GM23338 (cell line): Measurements from ENCODE around the gene LATS2. TPM values are rescaled to one million over a fixed set of nuclear protein-coding genes. Genes with fewer than 3 reads are reported as not detected.

ENCODE experiments used
- ATAC-seq: fragments of 200-7000 bp; cut with Tn5 transposase; 3 replicates; pipeline ENCODE4 v1.9.1; 2020
- DNase-seq: peaks from one replicate; pipeline ENCODE4 v3.0.0-alpha.2; 2015; ENCODE audit warnings: low spot score
- H2AFZ ChIP-seq: fragments of 200-600 bp; sonication (generic); 2 replicates; pipeline ENCODE4 v1.8.0; 2016; ENCODE audit warnings: antibody characterized with exemption, mild to moderate bottlenecking, moderate library complexity
- H3F3A ChIP-seq: fragments of 200-600 bp; sonication (generic); replicated peaks from 2 replicates; pipeline ENCODE4 v1.8.0; 2017; ENCODE audit warnings: antibody characterized with exemption, mixed run types, low read depth
- H3K27ac ChIP-seq: fragments of 200-600 bp; sonication (generic); 2 replicates; pipeline ENCODE4 v1.6.1; 2016; ENCODE audit warnings: low read depth
- H3K27me3 ChIP-seq: fragments of 200-600 bp; sonication (generic); 2 replicates; pipeline ENCODE4 v1.8.0; 2016; ENCODE audit warnings: mild to moderate bottlenecking, mixed run types, moderate library complexity; ENCODE audit not compliant: insufficient read depth
- H3K36me3 ChIP-seq: fragments of 200-600 bp; sonication (generic); 2 replicates; pipeline ENCODE4 v1.8.0; 2016; ENCODE audit warnings: mild to moderate bottlenecking; ENCODE audit not compliant: insufficient read depth
- H3K4me1 ChIP-seq: fragments of 200-600 bp; sonication (generic); 2 replicates; pipeline ENCODE4 v1.8.0; 2016; ENCODE audit warnings: mild to moderate bottlenecking, moderate library complexity; ENCODE audit not compliant: insufficient read depth
- H3K4me2 ChIP-seq: fragments of 200-600 bp; sonication (generic); 2 replicates; pipeline ENCODE4 v1.7.1; 2017; ENCODE audit warnings: mixed run types
- H3K4me3 ChIP-seq: fragments of 200-600 bp; sonication (generic); 2 replicates; pipeline ENCODE4 v1.6.1; 2016; ENCODE audit warnings: mixed run types
- H3K79me2 ChIP-seq: fragments of 200-600 bp; sonication (generic); replicated peaks from 2 replicates; pipeline ENCODE4 v1.8.0; 2017; ENCODE audit warnings: mild to moderate bottlenecking; ENCODE audit not compliant: insufficient read depth
- H3K9me2 ChIP-seq: fragments of 200-600 bp; sonication (generic); 2 replicates; pipeline ENCODE4 v1.8.0; 2017; ENCODE audit not compliant: insufficient read depth
- H4K20me1 ChIP-seq: fragments of 200-600 bp; sonication (generic); replicated peaks from 2 replicates; pipeline ENCODE4 v1.8.0; 2017; ENCODE audit warnings: mild to moderate bottlenecking; ENCODE audit not compliant: insufficient read depth
- H3K27ac Mint-ChIP-seq: 2 replicates; pipeline ENCODE4 v1.8.0; 2020; ENCODE audit warnings: inconsistent platforms, mild to moderate bottlenecking, moderate library complexity, mixed read lengths
- H3K27me3 Mint-ChIP-seq: 3 replicates; pipeline ENCODE4 v1.8.0; 2022; ENCODE audit warnings: low read depth, mild to moderate bottlenecking, moderate library complexity, mixed read lengths, inconsistent platforms; ENCODE audit not compliant: insufficient read depth, poor library complexity
- H3K36me3 Mint-ChIP-seq: 3 replicates; pipeline ENCODE4 v1.8.0; 2021; ENCODE audit warnings: low read depth, mild to moderate bottlenecking, inconsistent platforms, moderate library complexity, mixed read lengths
- H3K4me1 Mint-ChIP-seq: 3 replicates; pipeline ENCODE4 v1.8.0; 2020; ENCODE audit warnings: mild to moderate bottlenecking, inconsistent platforms, mixed read lengths
- H3K4me3 Mint-ChIP-seq: 3 replicates; pipeline ENCODE4 v1.8.0; 2021; ENCODE audit warnings: moderate library complexity, mild to moderate bottlenecking, inconsistent platforms, mixed read lengths
- H3K9me3 Mint-ChIP-seq: 3 replicates; pipeline ENCODE4 v1.8.0; 2020; ENCODE audit warnings: moderate library complexity, mild to moderate bottlenecking, inconsistent platforms, mixed read lengths
- CREB1 ChIP-seq: fragments of 250-450 bp; sonication (Bioruptor Pico); IDR thresholded peaks from 2 replicates; pipeline ENCODE4 v1.5.0; 2020; ENCODE audit warnings: low read depth, mild to moderate bottlenecking, moderate library complexity
- EZH2 ChIP-seq: fragments of 200-600 bp; sonication (generic); IDR thresholded peaks from one replicate; pipeline ENCODE4 v1.8.0; 2017; ENCODE audit warnings: antibody characterized with exemption, mild to moderate bottlenecking, low read depth; ENCODE audit not compliant: unreplicated experiment
- JUNB ChIP-seq: IDR thresholded peaks from one replicate; pipeline ENCODE4 v1.6.1; 2016; ENCODE audit warnings: antibody characterized with exemption; ENCODE audit not compliant: unreplicated experiment
- POLR2AphosphoS5 ChIP-seq: IDR thresholded peaks from 2 replicates; pipeline ENCODE4 v1.6.1; 2016; ENCODE audit warnings: antibody characterized with exemption, low read depth
- STAT1 ChIP-seq: IDR thresholded peaks from one replicate; pipeline ENCODE4 v1.6.1; 2016; ENCODE audit warnings: antibody characterized with exemption; ENCODE audit not compliant: unreplicated experiment
- ZNF114 ChIP-seq: fragments of 250-450 bp; sonication (Bioruptor Pico); IDR thresholded peaks from 2 replicates; pipeline ENCODE4 v1.5.0; 2020; ENCODE audit warnings: mild to moderate bottlenecking, moderate library complexity
- polyA plus RNA-seq: library from polyadenylated mRNA; unstranded; fragments of >200 nt; fragmentation: Nextera tagmentation; extraction: Ambion mirVana; gene quantifications from 2 replicates; pipeline ENCODE4 v1.2.1, GENCODE V29; 2016
- total RNA-seq: library from RNA; depleted of rRNA; stranded (reverse); fragments of >200 nt; shearing (Covaris generic); gene quantifications from 2 replicates; pipeline ENCODE4 v1.2.3, GENCODE V29; 2014
- TF ChIP-seq, protein P1 (sequence below): IDR thresholded peaks from one replicate; pipeline ENCODE4 v1.6.1; 2018; ENCODE audit warnings: antibody characterized with exemption; ENCODE audit not compliant: unreplicated experiment
- TF ChIP-seq, protein P2 (sequence below), 2 experiments: fragments of 200-600 bp in 1 of 2; sonication (generic) in 1 of 2; conservative IDR thresholded peaks; 2 replicates each; pipeline versions ENCODE4 v1.5.1 to v1.6.1; 2016 to 2017; ENCODE audit warnings: antibody characterized with exemption in 2 of 2, low read depth in 2 of 2, mild to moderate bottlenecking in 2 of 2, moderate library complexity in 1 of 2
- TF ChIP-seq, protein P3 (sequence below): IDR thresholded peaks from 2 replicates; pipeline ENCODE4 v1.6.1; 2016; ENCODE audit warnings: antibody characterized with exemption

Gene LATS2
- total and polyA plus RNA-seq, 2 experiments from 2014 or later = 10.5 to 25.4 TPM

DNA sequence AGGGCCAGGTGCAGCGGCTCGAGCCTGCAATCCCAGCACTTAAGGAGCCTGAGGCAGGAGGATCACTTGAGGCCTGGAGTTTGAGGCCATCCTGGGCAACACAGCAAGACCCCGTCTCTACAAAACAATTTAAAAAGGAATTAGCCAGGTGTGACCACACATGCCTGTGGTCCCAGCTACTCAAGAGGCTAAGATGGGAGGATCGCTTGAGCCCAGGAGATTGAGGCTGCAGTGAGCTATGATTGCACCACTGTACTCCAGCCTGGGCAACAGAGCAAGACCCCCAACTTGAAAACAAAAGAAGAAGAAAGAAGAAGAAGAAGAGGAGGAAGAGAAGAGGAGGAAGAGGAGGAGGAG lies 47.7 kb downstream of the LATS2 start (continued):
- TF ChIP-seq, protein P1, sequence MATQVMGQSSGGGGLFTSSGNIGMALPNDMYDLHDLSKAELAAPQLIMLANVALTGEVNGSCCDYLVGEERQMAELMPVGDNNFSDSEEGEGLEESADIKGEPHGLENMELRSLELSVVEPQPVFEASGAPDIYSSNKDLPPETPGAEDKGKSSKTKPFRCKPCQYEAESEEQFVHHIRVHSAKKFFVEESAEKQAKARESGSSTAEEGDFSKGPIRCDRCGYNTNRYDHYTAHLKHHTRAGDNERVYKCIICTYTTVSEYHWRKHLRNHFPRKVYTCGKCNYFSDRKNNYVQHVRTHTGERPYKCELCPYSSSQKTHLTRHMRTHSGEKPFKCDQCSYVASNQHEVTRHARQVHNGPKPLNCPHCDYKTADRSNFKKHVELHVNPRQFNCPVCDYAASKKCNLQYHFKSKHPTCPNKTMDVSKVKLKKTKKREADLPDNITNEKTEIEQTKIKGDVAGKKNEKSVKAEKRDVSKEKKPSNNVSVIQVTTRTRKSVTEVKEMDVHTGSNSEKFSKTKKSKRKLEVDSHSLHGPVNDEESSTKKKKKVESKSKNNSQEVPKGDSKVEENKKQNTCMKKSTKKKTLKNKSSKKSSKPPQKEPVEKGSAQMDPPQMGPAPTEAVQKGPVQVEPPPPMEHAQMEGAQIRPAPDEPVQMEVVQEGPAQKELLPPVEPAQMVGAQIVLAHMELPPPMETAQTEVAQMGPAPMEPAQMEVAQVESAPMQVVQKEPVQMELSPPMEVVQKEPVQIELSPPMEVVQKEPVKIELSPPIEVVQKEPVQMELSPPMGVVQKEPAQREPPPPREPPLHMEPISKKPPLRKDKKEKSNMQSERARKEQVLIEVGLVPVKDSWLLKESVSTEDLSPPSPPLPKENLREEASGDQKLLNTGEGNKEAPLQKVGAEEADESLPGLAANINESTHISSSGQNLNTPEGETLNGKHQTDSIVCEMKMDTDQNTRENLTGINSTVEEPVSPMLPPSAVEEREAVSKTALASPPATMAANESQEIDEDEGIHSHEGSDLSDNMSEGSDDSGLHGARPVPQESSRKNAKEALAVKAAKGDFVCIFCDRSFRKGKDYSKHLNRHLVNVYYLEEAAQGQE = no peak

DNA sequence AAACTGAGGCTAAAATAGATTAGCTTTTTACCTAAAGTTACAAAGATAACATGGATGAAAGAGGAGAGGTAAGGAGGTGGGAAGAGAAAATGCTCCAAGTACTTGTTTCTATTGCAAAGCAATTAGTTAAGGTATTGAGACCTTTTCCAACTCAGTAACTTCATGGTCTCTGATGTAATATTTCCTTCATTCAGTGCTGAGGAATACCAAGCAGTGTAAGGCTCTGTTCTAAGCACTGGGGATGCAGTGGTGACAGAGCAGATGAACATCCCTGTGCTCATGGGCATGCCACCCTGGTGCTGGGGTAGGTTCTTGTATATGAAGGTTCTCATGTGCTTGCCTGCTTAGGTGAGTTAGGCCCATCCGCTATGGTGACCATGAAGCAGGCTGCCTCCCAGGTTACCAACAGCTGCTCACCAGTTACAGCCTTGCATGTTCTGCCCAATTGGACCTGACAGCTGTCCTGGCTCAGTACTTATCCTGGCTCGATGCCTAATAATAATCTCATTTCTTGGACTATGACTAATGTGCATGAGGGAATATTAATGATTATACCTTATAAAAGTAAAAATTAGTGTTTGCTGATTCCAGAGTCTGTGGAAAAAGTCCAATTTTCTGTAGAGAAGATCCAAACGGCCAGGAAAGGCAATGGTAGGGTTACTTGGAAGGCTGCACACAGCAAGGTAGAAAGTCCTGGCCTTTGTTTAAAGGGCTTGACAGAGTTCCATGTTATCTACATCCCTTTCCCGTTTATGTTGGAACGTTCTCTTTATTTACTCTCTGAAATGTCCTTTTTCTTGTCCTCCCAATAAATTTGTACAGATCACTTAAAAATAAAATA lies 48.3 kb downstream of the LATS2 start:
- no peak for DNase-seq
- peaks cover 47% of the 10 kb centered on the region for H4K20me1 ChIP-seq
- peaks cover 6% of the 10 kb centered on the region; the same call in 1 of the 2 replicates for H3K4me1 ChIP-seq
- no peak overlapping the region for H3K4me2 ChIP-seq
- H3K4me3 ChIP-seq = no peak overlapping the region
- Mint-ChIP-seq H3K9me3 (no peaks in the 10 kb centered on the region), H3K36me3 (peaks cover 2% of the 10 kb centered on the region; the same call in 1 of the 3 replicates), H3K27me3 (peaks cover 6% of the 10 kb centered on the region), H3K4me3 (no peak overlapping the region), H3K4me1 (peaks cover 28% of the 10 kb centered on the region), H3K27ac (no peak overlapping the region)
- H3K27ac ChIP-seq = no peak overlapping the region
- H2AFZ ChIP-seq = no peak overlapping the region
- H3K9me2 ChIP-seq = no peaks in the 10 kb centered on the region
- H3K36me3 ChIP-seq = 0 out of 2 replicates have a peak, but pooled peaks cover 4% of the 10 kb centered on the region
- H3F3A ChIP-seq = no peaks in the 10 kb centered on the region; the same call in 1 of the 2 replicates
- H3K27me3 ChIP-seq = no peaks in the 10 kb centered on the region
- peaks cover 100% of the 10 kb centered on the region for H3K79me2 ChIP-seq
- no peak for ATAC-seq
- TF ChIP-seq CREB1 (CRISPR knock-in tag) (no peak), EZH2 (no peak), STAT1 (no peak), ZNF114 (CRISPR knock-in tag) (no peak), POLR2AphosphoS5 (no peak), JUNB (no peak)
- TF ChIP-seq, protein P2, sequence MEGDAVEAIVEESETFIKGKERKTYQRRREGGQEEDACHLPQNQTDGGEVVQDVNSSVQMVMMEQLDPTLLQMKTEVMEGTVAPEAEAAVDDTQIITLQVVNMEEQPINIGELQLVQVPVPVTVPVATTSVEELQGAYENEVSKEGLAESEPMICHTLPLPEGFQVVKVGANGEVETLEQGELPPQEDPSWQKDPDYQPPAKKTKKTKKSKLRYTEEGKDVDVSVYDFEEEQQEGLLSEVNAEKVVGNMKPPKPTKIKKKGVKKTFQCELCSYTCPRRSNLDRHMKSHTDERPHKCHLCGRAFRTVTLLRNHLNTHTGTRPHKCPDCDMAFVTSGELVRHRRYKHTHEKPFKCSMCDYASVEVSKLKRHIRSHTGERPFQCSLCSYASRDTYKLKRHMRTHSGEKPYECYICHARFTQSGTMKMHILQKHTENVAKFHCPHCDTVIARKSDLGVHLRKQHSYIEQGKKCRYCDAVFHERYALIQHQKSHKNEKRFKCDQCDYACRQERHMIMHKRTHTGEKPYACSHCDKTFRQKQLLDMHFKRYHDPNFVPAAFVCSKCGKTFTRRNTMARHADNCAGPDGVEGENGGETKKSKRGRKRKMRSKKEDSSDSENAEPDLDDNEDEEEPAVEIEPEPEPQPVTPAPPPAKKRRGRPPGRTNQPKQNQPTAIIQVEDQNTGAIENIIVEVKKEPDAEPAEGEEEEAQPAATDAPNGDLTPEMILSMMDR (conservative IDR thresholded peaks at IDR 0.05; ENCODE audit: low read depth in 2 of 2) = no peak
- TF ChIP-seq, protein P1 = no peak
- TF ChIP-seq, protein P3, sequence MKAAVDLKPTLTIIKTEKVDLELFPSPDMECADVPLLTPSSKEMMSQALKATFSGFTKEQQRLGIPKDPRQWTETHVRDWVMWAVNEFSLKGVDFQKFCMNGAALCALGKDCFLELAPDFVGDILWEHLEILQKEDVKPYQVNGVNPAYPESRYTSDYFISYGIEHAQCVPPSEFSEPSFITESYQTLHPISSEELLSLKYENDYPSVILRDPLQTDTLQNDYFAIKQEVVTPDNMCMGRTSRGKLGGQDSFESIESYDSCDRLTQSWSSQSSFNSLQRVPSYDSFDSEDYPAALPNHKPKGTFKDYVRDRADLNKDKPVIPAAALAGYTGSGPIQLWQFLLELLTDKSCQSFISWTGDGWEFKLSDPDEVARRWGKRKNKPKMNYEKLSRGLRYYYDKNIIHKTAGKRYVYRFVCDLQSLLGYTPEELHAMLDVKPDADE = no peak
